ENCODE measurements around the gene SLC10A4. TPM values are rescaled to one million over a fixed set of nuclear protein-coding genes. Genes with fewer than 3 reads are reported as not detected.

The SLC10A4 gene
- total RNA-seq: 0.35 TPM in 1 of 2 replicates, not detected in the other

GRCh38 chr4:48483006-48483776 is at the start of gene SLC10A4:
Gene SLC10A4 (plus strand): TSS chr4:48483343. CDS start chr4:48483562, 219 bp downstream.

GRCh38 chr4:48490012-48490679 is 7.0 kb downstream of the SLC10A4 start, which contains the start of gene ZAR1:
Gene ZAR1 (plus strand): TSS chr4:48490252. CDS start chr4:48490292, 40 bp downstream.

Other genes with a start within 250 kb of the SLC10A4 start
- 0.35 and 1.4 TPM in 2 replicates for gene TEC, start 213.5 kb upstream of the SLC10A4 start, total RNA-seq
- gene SLAIN2, start 141.8 kb upstream of the SLC10A4 start, total RNA-seq: 21.6 and 43.8 TPM in 2 replicates
- gene ZAR1, start 6.9 kb downstream of the SLC10A4 start, total RNA-seq: not detected in 2 replicates

Data from myometrial cell (primary cell).